ENCODE measurements around the gene VPS37B.

Gene VPS37B

GRCh38 chr12:122851820-122852219 lies 44.1 kb downstream of the VPS37B start:
- DNase-seq: no peak

GRCh38 chr12:122850695-122851350 lies 45.1 kb downstream of the VPS37B start:
- no peak for DNase-seq

- no peak for DNase-seq
Measured at GRCh38 chr12:122850048-122850445, 45.9 kb downstream of the VPS37B start.

- DNase-seq: no peak
Measured at GRCh38 chr12:122849352-122850047, 46.4 kb downstream of the VPS37B start.

GRCh38 chr12:122848471-122849351 lies 47.2 kb downstream of the VPS37B start:
- no peak for DNase-seq

- no peak for DNase-seq
Measured at GRCh38 chr12:122847921-122848421, 48.0 kb downstream of the VPS37B start.

- no peak for DNase-seq
Measured at GRCh38 chr12:122847516-122847836, 48.4 kb downstream of the VPS37B start.

GRCh38 chr12:122846622-122847515 lies 49.1 kb downstream of the VPS37B start:
- no peak for DNase-seq

GRCh38 chr12:122845865-122846621 lies 49.9 kb downstream of the VPS37B start:
- no peak for DNase-seq

- DNase-seq: no peak
Measured at GRCh38 chr12:122845041-122845864, 50.7 kb downstream of the VPS37B start.

GRCh38 chr12:122844366-122844971 lies 51.5 kb downstream of the VPS37B start:
- DNase-seq: no peak

- DNase-seq: no peak
Measured at GRCh38 chr12:122843455-122843854, 52.5 kb downstream of the VPS37B start.

GRCh38 chr12:122842505-122843405 lies 53.2 kb downstream of the VPS37B start:
- no peak for DNase-seq

GRCh38 chr12:122841544-122842321 lies 54.2 kb downstream of the VPS37B start:
- DNase-seq: no peak

GRCh38 chr12:122840580-122841513 lies 55.1 kb downstream of the VPS37B start:
- no peak for DNase-seq

- DNase-seq: no peak
Measured at GRCh38 chr12:122839907-122840554, 55.9 kb downstream of the VPS37B start.

GRCh38 chr12:122838841-122839240 lies 57.1 kb downstream of the VPS37B start:
- DNase-seq: no peak

All from NCI-H1436 treated with DMSO at 0.1 percent for 48 hours (cell line).